Prostate gland (tissue), 2 donors: ENCODE measurements around the gene SPNS2. TPM values are rescaled to one million over a fixed set of nuclear protein-coding genes. Genes with fewer than 3 reads are reported as not detected.

Experiments
- DNase-seq: peaks from one replicate; pipeline ENCODE4 v3.0.0-alpha.2; 2019; ENCODE audit warnings: low spot score
- H3K27ac ChIP-seq, 2 donors: fragments of 200-600 bp; sonication (generic); 2 replicates each; pipeline ENCODE4 v1.5.1; 2017 to 2019
- H3K27me3 ChIP-seq: fragments of 200-600 bp; sonication (generic); replicated peaks from 2 replicates; pipeline ENCODE4 v1.5.1; 2019; ENCODE audit not compliant: insufficient read depth
- H3K36me3 ChIP-seq, 2 donors: fragments of 200-600 bp; sonication (generic); 1 replicate in 1 of 2; 2 replicates in 1 of 2; pipeline versions ENCODE4 v1.5.1 to v1.8.1; 2017 to 2019
- H3K4me1 ChIP-seq: fragments of 200-600 bp; sonication (generic); replicated peaks from 2 replicates; pipeline ENCODE4 v1.5.1; 2019
- H3K4me3 ChIP-seq, 2 donors: fragments of 200-600 bp; sonication (generic); 2 replicates each; pipeline ENCODE4 v1.5.1; 2017 to 2019
- H3K9me3 ChIP-seq: fragments of 200-600 bp; sonication (generic); 2 replicates; pipeline ENCODE4 v1.5.1; 2017
- POLR2A ChIP-seq: fragments of 450-650 bp; IDR thresholded peaks from one replicate; pipeline ENCODE4 v1.6.1; 2016; ENCODE audit warnings: antibody characterized with exemption, mild to moderate bottlenecking
- POLR2AphosphoS5 ChIP-seq: sonication (generic); formaldehyde crosslinking; IDR thresholded peaks from one replicate; pipeline ENCODE4 v1.6.1; 2017; ENCODE audit warnings: antibody characterized with exemption
- WGBS: methylation state at CpG from one replicate; pipeline ENCODE4 v1.1.5; 2018; 5-methylcytosine and 5-hydroxymethylcytosine counted together
- intact Hi-C: fragments of 100-400 bp; cut with DNase I; formaldehyde crosslinking; loops from one replicate; pipeline ENCODE4 v1.14.2; 2022
- total RNA-seq, 2 donors: library from RNA; depleted of rRNA; stranded (reverse); fragments of >200 nt; gene quantifications; one replicate each; pipeline ENCODE4 v1.1.0, GENCODE V29; 2016
- TF ChIP-seq, protein P1 (sequence below), 4 experiments: fragments of 200-600 bp in 2 of 4; fragments of 450-650 bp in 2 of 4; sonication (generic) in 2 of 4; IDR thresholded peaks; 1 replicate in 3 of 4; 2 replicates in 1 of 4; pipeline ENCODE4 v1.5.1; 2016 to 2019; ENCODE audit warnings: antibody characterized with exemption in 4 of 4, mild to moderate bottlenecking in 2 of 4, moderate library complexity in 2 of 4

SPNS2 gene
- total RNA-seq, 2 donors from 2014 or later: 6.6 to 14.0 TPM

- H3K27ac ChIP-seq: no peak overlapping the region
- TF ChIP-seq POLR2AphosphoS5 (no peak), POLR2A (no peak)
- TF ChIP-seq, protein P1, sequence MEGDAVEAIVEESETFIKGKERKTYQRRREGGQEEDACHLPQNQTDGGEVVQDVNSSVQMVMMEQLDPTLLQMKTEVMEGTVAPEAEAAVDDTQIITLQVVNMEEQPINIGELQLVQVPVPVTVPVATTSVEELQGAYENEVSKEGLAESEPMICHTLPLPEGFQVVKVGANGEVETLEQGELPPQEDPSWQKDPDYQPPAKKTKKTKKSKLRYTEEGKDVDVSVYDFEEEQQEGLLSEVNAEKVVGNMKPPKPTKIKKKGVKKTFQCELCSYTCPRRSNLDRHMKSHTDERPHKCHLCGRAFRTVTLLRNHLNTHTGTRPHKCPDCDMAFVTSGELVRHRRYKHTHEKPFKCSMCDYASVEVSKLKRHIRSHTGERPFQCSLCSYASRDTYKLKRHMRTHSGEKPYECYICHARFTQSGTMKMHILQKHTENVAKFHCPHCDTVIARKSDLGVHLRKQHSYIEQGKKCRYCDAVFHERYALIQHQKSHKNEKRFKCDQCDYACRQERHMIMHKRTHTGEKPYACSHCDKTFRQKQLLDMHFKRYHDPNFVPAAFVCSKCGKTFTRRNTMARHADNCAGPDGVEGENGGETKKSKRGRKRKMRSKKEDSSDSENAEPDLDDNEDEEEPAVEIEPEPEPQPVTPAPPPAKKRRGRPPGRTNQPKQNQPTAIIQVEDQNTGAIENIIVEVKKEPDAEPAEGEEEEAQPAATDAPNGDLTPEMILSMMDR (IDR thresholded peaks at IDR 0.05): no peak
- WGBS: 87% methylated on average over 22 of the region's 26 CpGs
- no peak overlapping the region for H3K4me3 ChIP-seq
- no peaks in the 10 kb centered on the region for H3K4me1 ChIP-seq
- no peak for DNase-seq
- intact Hi-C loops: loop anchor here (10.0 kb wide), 1 partner anchor 115 kb away; no protein-coding TSS in a partner anchor
- no peaks in the 10 kb centered on the region for H3K9me3 ChIP-seq
- no peaks in the 10 kb centered on the region for H3K27me3 ChIP-seq
- peaks cover 0 to 14% of the 10 kb centered on the region in 2 donors for H3K36me3 ChIP-seq
Measured at GRCh38 chr17:4539576-4540223, 41.0 kb downstream of the SPNS2 start.

GRCh38 chr17:4540224-4540651 lies 41.6 kb downstream of the SPNS2 start:
- Histone ChIP-seq H3K27ac (no peak overlapping the region), H3K4me1 (no peaks in the 10 kb centered on the region), H3K36me3 (peaks cover 0 to 14% of the 10 kb centered on the region in 2 donors), H3K4me3 (no peak overlapping the region), H3K9me3 (no peaks in the 10 kb centered on the region), H3K27me3 (no peaks in the 10 kb centered on the region)
- intact Hi-C loops: no loop called here
- TF ChIP-seq, protein P1 (IDR thresholded peaks at IDR 0.05): no peak
- no peak for DNase-seq
- 62% methylated on average over 8 of the region's 14 CpGs for WGBS

DNA sequence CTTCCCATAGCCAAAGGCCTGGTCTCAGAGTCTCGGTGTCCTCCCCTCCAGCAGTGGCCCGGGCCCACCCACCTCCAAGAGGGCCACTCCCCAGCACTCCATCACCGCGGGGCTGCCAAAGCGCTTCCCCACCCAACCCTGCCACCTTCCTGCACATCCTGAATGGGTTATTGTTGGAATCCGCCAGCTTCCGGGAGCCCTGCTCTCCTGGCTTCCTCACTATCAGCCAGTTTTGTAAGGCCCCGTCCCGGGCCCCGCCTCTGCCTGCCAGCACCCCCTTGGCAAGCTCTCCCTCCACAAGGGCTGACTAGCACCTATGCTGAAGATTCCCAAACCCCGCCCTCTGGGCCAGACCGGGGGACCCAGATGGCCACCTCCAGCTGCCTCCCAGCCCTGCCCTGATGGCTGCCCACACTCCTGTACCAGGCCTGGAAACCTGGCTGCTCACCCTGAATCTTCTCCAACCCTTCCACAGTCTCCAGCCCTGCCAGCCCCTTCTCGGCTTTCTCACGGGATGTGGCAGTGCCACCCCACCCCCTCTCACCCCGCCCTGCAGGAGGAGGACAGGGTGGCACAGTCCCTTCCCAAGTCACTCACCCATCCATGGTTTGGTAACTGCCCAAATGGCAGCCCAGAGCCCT lies 42.1 kb downstream of the SPNS2 start:
- no peak overlapping the region for H3K27ac ChIP-seq
- 76% methylated on average over 15 of the region's 15 CpGs for WGBS

GRCh38 chr17:4541328-4542002 lies 42.8 kb downstream of the SPNS2 start:
- no peak overlapping the region for H3K4me3 ChIP-seq
- DNase-seq: no peak
- WGBS: 79% methylated on average over 26 of the region's 29 CpGs
- H3K36me3 ChIP-seq: peaks cover 0 to 14% of the 10 kb centered on the region in 2 donors
- no peaks in the 10 kb centered on the region for H3K27me3 ChIP-seq
- TF ChIP-seq, protein P1 (IDR thresholded peaks at IDR 0.05): no peak
- TF ChIP-seq POLR2A: no peak
- TF ChIP-seq POLR2AphosphoS5: no peak
- intact Hi-C loops: no loop called here
- H3K4me1 ChIP-seq: no peaks in the 10 kb centered on the region
- H3K27ac ChIP-seq: no peak overlapping the region
- H3K9me3 ChIP-seq: no peaks in the 10 kb centered on the region

More for the DNA sequence above, 42.1 kb downstream of the SPNS2 start:
- Histone ChIP-seq H3K4me3 (no peak overlapping the region), H3K9me3 (no peaks in the 10 kb centered on the region), H3K4me1 (no peaks in the 10 kb centered on the region), H3K27me3 (no peaks in the 10 kb centered on the region), H3K36me3 (peaks cover 0 to 14% of the 10 kb centered on the region in 2 donors)
- TF ChIP-seq, protein P1 (IDR thresholded peaks at IDR 0.05): no peak
- no peak for TF ChIP-seq POLR2A
- TF ChIP-seq POLR2AphosphoS5: no peak
- DNase-seq: no peak
- intact Hi-C loops: no loop called here
